Right cardiac atrium (tissue), 5 donors: ENCODE measurements around the gene MEGF8. TPM values are rescaled to one million over a fixed set of nuclear protein-coding genes. Genes with fewer than 3 reads are reported as not detected.

Experiments
- ATAC-seq, 2 donors: fragments of 200-7000 bp; cut with Tn5 transposase; one replicate each; pipeline versions ENCODE4 v1.8.0 to v1.9.1; 2020; ENCODE audit warnings: moderate library complexity in 2 of 2, mild to moderate bottlenecking in 1 of 2
- DNase-seq, 3 donors: peaks; one replicate each; pipeline ENCODE4 v3.0.0-alpha.2; 2020
- H3K27ac ChIP-seq: one replicate; pipeline ENCODE4 v1.5.1; 2013; ENCODE audit warnings: mild to moderate bottlenecking, low read length, control low read depth, moderate library complexity
- H3K27me3 ChIP-seq: one replicate; pipeline ENCODE4 v1.6.1; 2013; ENCODE audit not compliant: control insufficient read depth, insufficient read depth
- H3K4me1 ChIP-seq: one replicate; pipeline ENCODE4 v1.6.1; 2013; ENCODE audit warnings: low read length; ENCODE audit not compliant: control insufficient read depth, insufficient read depth
- H3K4me3 ChIP-seq: one replicate; pipeline ENCODE4 v1.5.1; 2013; ENCODE audit warnings: low read length, control low read depth
- H3K9me3 ChIP-seq: one replicate; pipeline ENCODE4 v1.6.1; 2013; ENCODE audit warnings: low read length; ENCODE audit not compliant: control insufficient read depth
- WGBS: extraction: QIAGEN DNeasy Blood & Tissue Kit; methylation state at CpG from one replicate; pipeline ENCODE4 v1.1.7; 2013; 5-methylcytosine and 5-hydroxymethylcytosine counted together
- intact Hi-C, 4 donors: fragments of 100-400 bp; cut with DNase I; formaldehyde crosslinking; loops; one replicate each; pipeline versions ENCODE4 v1.11.0 to v1.14.0; 2022 to 2023
- polyA plus RNA-seq: library from polyadenylated mRNA; stranded (reverse); fragments of 200-250 nt; gene quantifications from one replicate; pipeline ENCODE4 v1.2.3, GENCODE V29; 2013
- total RNA-seq, 4 donors: library from RNA; stranded (reverse); fragmentation: NEBNext Ultra II Directional; extraction: Animal tissue kit (Norgen Biotek cat#: 25700); gene quantifications; one replicate each; pipeline ENCODE4 v1.2.1, GENCODE V29; 2021
- donor health status: healthy with polysubstance abuse.
- donor health status: DM: no; HTN: yes; CAD: no.
- donor health status: DM: no; HTN: no; CAD: no.
- donor health status: DM: no; HTN: yes; CAD: no; lungs with severe emphysema.
- donor health status: DM: yes; HTN: yes; CAD: no.

MEGF8 gene
- total and polyA plus RNA-seq, 5 donors: 28.6 to 36.3 (median 31.7) TPM

- 79% methylated on average over 5 of the region's 5 CpGs for whole genome bisulfite sequencing
- peak in 1 of 3 donors; percentile 5 for DNase-seq
Observed at GRCh38 chr19:42312370-42312769, 13.1 kb upstream of the MEGF8 start.

DNA sequence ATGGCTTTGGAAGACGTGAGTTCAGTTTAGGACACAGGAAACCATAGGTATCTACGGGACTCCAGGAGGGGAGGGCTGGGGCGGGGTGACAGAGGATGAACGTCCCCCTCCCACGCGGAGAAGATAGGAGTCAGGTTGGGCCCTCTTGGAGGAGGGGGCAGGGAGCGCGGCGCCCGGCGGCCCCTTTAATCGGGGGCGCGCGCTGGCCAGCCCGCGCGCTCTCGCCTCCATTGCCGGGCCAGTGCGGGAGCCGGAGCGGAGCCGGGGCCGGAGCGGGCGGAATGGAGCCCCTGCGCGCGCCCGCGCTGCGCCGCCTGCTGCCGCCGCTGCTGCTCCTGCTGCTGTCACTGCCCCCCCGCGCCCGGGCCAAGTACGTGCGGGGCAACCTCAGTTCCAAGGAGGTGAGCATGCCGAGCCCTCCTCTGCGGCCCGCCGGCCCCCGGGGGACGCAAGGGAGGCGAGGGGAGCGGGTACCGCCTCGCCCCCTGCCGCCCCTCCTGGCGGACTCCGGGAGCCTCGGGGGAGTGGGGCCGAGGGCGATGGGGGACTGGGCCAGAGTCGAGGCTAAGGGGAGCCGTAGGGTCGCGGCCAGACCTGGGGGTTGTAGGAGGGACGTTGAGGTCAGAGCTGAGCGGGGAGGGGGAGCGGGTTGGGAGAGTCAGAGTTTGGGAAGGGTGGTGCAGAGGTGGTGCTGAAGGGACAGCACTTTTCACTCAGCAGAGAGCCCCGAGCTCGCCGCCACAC lies 12.2 kb upstream of the MEGF8 start, which contains the start of gene TMEM145:
Gene TMEM145, plus strand, starts transcription at position 214 of the 744 bp plus-strand sequence. Its CDS starts 68 bp downstream, at position 282.
- H3K27me3 ChIP-seq: no peaks in the 10 kb centered on the region
- peaks cover 2% of the 10 kb centered on the region for H3K4me1 ChIP-seq
- peak; percentile 74 to 84 for ATAC-seq
- no peaks in the 10 kb centered on the region for H3K9me3 ChIP-seq
- peak in 2 of 3 donors; percentile 76 to 78 for DNase-seq
- H3K4me3 ChIP-seq: peak within 1 kb of the TSS; percentile 45
- H3K27ac ChIP-seq: no peak within 1 kb of the TSS
- intact Hi-C loops: no loop called here
- WGBS: under 1% methylated on average over 67 of the region's 67 CpGs

More at GRCh38 chr19:42312370-42312769, 13.1 kb upstream of the MEGF8 start:
- Histone ChIP-seq H3K9me3 (no peaks in the 10 kb centered on the region), H3K4me1 (peaks cover 2% of the 10 kb centered on the region), H3K27ac (no peak overlapping the region), H3K27me3 (no peaks in the 10 kb centered on the region), H3K4me3 (no peak overlapping the region)
- intact Hi-C loops: no loop called here
- ATAC-seq: no peak

GRCh38 chr19:42313840-42314755 lies 11.3 kb upstream of the MEGF8 start:
- intact Hi-C loops: no loop called here
- no peaks in the 10 kb centered on the region for H3K27me3 ChIP-seq
- ATAC-seq (no peak), DNase-seq (peak in 1 of 3 donors; percentile 11)
- H3K4me1 ChIP-seq: peaks cover 2% of the 10 kb centered on the region
- no peak overlapping the region for H3K4me3 ChIP-seq
- H3K27ac ChIP-seq: no peak overlapping the region
- no peaks in the 10 kb centered on the region for H3K9me3 ChIP-seq
- 29% methylated on average over 26 of the region's 26 CpGs for WGBS

GRCh38 chr19:42315024-42315423 lies 10.4 kb upstream of the MEGF8 start:
- peak in 1 of 3 donors; percentile 20 for DNase-seq

GRCh38 chr19:42316223-42317211 lies 8.9 kb upstream of the MEGF8 start:
- intact Hi-C loops: no loop called here
- DNase-seq: peak in 2 of 3 donors; percentile 67 to 70

More at GRCh38 chr19:42315024-42315423, 10.4 kb upstream of the MEGF8 start:
- Histone ChIP-seq H3K4me3 (no peak overlapping the region), H3K4me1 (peaks cover 2% of the 10 kb centered on the region), H3K27ac (no peak overlapping the region), H3K27me3 (no peaks in the 10 kb centered on the region), H3K9me3 (no peaks in the 10 kb centered on the region)
- ATAC-seq: no peak
- intact Hi-C loops: no loop called here
- WGBS: 68% methylated on average over 5 of the region's 5 CpGs

DNA sequence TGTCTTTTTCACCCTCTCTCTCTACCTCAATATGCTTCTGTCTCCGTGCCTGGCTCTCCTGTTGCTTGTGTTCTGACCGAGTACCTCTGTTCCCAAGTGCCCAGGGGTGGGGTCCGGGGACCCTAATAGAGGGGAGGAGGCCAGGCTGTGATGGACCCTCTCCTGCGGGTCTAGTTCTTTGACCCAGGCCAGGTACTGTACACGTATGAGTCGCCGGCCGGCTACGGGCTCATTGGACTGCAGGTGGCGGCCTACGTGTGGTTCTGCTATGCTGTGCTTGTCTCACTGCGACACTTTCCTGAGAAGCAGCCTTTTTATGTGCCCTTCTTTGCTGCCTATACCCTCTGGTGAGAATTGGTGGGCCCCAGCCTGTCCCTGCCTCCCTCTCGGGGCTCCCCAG lies 7.9 kb upstream of the MEGF8 start:
- WGBS: 83% methylated on average over 13 of the region's 13 CpGs

More at GRCh38 chr19:42316223-42317211, 8.9 kb upstream of the MEGF8 start:
- Histone ChIP-seq H3K4me1 (peaks cover 2% of the 10 kb centered on the region), H3K4me3 (no peak overlapping the region), H3K9me3 (no peaks in the 10 kb centered on the region), H3K27ac (no peak overlapping the region), H3K27me3 (no peaks in the 10 kb centered on the region)
- peak in 1 of 2 donors; percentile 17 for ATAC-seq
- 31% methylated on average over 28 of the region's 28 CpGs for WGBS

GRCh38 chr19:42322305-42322704 lies 3.1 kb upstream of the MEGF8 start:
- Histone ChIP-seq H3K4me1 (no peaks in the 10 kb centered on the region), H3K4me3 (no peak overlapping the region), H3K27me3 (no peaks in the 10 kb centered on the region), H3K27ac (no peak overlapping the region), H3K9me3 (no peaks in the 10 kb centered on the region)
- intact Hi-C loops: no loop called here
- WGBS: 62% methylated on average over 9 of the region's 9 CpGs
- DNase-seq (peak in 1 of 3 donors; percentile 35), ATAC-seq (no peak)

More for the DNA sequence above, 7.9 kb upstream of the MEGF8 start:
- DNase-seq (peak in 1 of 3 donors; percentile 28), ATAC-seq (no peak)
- Histone ChIP-seq H3K4me3 (no peak overlapping the region), H3K4me1 (peaks cover 2% of the 10 kb centered on the region), H3K27ac (no peak overlapping the region), H3K9me3 (no peaks in the 10 kb centered on the region), H3K27me3 (no peaks in the 10 kb centered on the region)
- intact Hi-C loops: no loop called here

DNA sequence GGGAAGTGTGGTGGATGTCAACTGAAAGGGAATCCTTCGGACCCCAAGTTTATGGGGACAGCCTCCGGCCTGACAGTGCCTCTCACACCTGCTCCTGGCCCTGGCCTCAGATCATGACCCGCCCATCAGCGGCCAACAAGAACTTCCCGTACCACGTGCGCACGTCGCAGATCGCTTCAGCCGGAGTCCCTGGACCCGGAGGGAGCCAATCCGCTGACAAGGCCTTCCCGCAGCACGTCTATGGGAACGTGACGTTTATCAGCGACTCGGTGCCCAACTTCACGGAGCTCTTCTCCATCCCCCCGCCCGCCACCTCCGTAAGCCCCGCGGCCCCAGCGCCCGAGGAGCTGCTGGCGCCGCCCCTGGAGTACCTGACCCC lies 2.0 kb upstream of the MEGF8 start:
- Histone ChIP-seq H3K9me3 (no peaks in the 10 kb centered on the region), H3K27me3 (no peaks in the 10 kb centered on the region), H3K27ac (no peak overlapping the region), H3K4me3 (no peak overlapping the region), H3K4me1 (no peaks in the 10 kb centered on the region)
- WGBS: 14% methylated on average over 29 of the region's 29 CpGs
- DNase-seq: peak in 1 of 3 donors; percentile 45
- no peak for ATAC-seq
- intact Hi-C loops: no loop called here

GRCh38 chr19:42323852-42324654 lies 1.4 kb upstream of the MEGF8 start:
- Histone ChIP-seq H3K4me1 (no peaks in the 10 kb centered on the region), H3K9me3 (no peaks in the 10 kb centered on the region), H3K27me3 (no peaks in the 10 kb centered on the region), H3K27ac (no peak overlapping the region), H3K4me3 (peak overlapping the region; percentile 11)
- DNase-seq (peak in 2 of 3 donors; percentile 61 to 66), ATAC-seq (no peak)
- intact Hi-C loops: loop anchor here in 1 of 4 donors (2.0 kb wide), 1 partner anchor 191 kb away; the partner anchor contains the start of gene POU2F2
- WGBS: 3% methylated on average over 92 of the region's 92 CpGs
